Astrocyte (in vitro differentiated cells and primary cell): ENCODE results near the gene GID8. TPM values are rescaled to one million over a fixed set of nuclear protein-coding genes. Genes with fewer than 3 reads are reported as not detected.

Experiments
- DNase-seq: peaks from one replicate; pipeline ENCODE4 v3.0.0-alpha.2; 2010; ENCODE audit warnings: low read depth
- FAIRE-seq: peaks from 2 replicates; lab custom pipeline; 2011; peaks lifted over from hg19 to GRCh38; lab: Jason Lieb, UNC
- H2AFZ ChIP-seq: 2 replicates; pipeline ENCODE4 v1.6.0; 2012; ENCODE audit warnings: low read depth, low read length, inconsistent platforms
- H3K27ac ChIP-seq: 2 replicates; pipeline ENCODE4 v1.5.1; 2011; ENCODE audit warnings: low read depth, low read length, inconsistent platforms
- H3K27me3 ChIP-seq: 2 replicates; pipeline ENCODE4 v1.6.0; 2011; ENCODE audit warnings: low read length, inconsistent platforms; ENCODE audit not compliant: insufficient read depth
- H3K36me3 ChIP-seq: 2 replicates; pipeline ENCODE4 v1.5.1; 2011; ENCODE audit warnings: low read length, inconsistent platforms; ENCODE audit not compliant: insufficient read depth
- H3K4me1 ChIP-seq: 2 replicates; pipeline ENCODE4 v1.5.1; 2011; ENCODE audit warnings: low read length, inconsistent platforms; ENCODE audit not compliant: insufficient read depth
- H3K4me2 ChIP-seq: 2 replicates; pipeline ENCODE4 v1.6.0; 2012; ENCODE audit warnings: low read length, inconsistent platforms
- H3K4me3 ChIP-seq: 2 replicates; pipeline ENCODE4 v1.5.1; 2011; ENCODE audit warnings: low read depth, mild to moderate bottlenecking, low read length, inconsistent platforms; ENCODE audit not compliant: insufficient read depth
- H3K79me2 ChIP-seq: 2 replicates; pipeline ENCODE4 v1.6.0; 2012; ENCODE audit warnings: mild to moderate bottlenecking, low read length, inconsistent platforms; ENCODE audit not compliant: insufficient read depth
- H3K9ac ChIP-seq: 2 replicates; pipeline ENCODE4 v1.6.0; 2012; ENCODE audit warnings: mild to moderate bottlenecking, low read length, inconsistent platforms
- H3K9me3 ChIP-seq: 2 replicates; pipeline ENCODE4 v1.5.1; 2012; ENCODE audit warnings: low read depth, mild to moderate bottlenecking, low read length, inconsistent platforms; ENCODE audit not compliant: insufficient read depth
- H4K20me1 ChIP-seq: 2 replicates; pipeline ENCODE4 v1.6.0; 2012; ENCODE audit warnings: low read length, inconsistent platforms; ENCODE audit not compliant: insufficient read depth
- H3K27ac Mint-ChIP-seq: one replicate; pipeline ENCODE4 v1.8.0; 2021; ENCODE audit warnings: mild to moderate bottlenecking, mixed read lengths; ENCODE audit not compliant: unreplicated experiment
- H3K27me3 Mint-ChIP-seq: one replicate; pipeline ENCODE4 v1.8.0; 2021; ENCODE audit warnings: low read depth, mixed read lengths; ENCODE audit not compliant: unreplicated experiment
- H3K36me3 Mint-ChIP-seq: one replicate; pipeline ENCODE4 v1.8.0; 2021; ENCODE audit warnings: low read depth, mixed read lengths; ENCODE audit not compliant: unreplicated experiment
- H3K4me1 Mint-ChIP-seq: one replicate; pipeline ENCODE4 v1.8.0; 2021; ENCODE audit warnings: low read depth, mixed read lengths; ENCODE audit not compliant: unreplicated experiment
- H3K4me3 Mint-ChIP-seq: one replicate; pipeline ENCODE4 v1.8.0; 2021; ENCODE audit warnings: mild to moderate bottlenecking, moderate library complexity, mixed read lengths; ENCODE audit not compliant: unreplicated experiment
- H3K9me3 Mint-ChIP-seq: one replicate; pipeline ENCODE4 v1.8.0; 2021; ENCODE audit warnings: mild to moderate bottlenecking, mixed read lengths; ENCODE audit not compliant: unreplicated experiment
- CTCF ChIP-seq: IDR thresholded peaks from 2 replicates; pipeline ENCODE4 v1.5.1; 2011; ENCODE audit warnings: low read depth, mild to moderate bottlenecking, inconsistent platforms, low read length, moderate library complexity; ENCODE audit not compliant: insufficient read depth
- EZH2 ChIP-seq: IDR thresholded peaks from 2 replicates; pipeline ENCODE4 v1.6.1; 2012; ENCODE audit warnings: mild to moderate bottlenecking, low read length, inconsistent platforms; ENCODE audit not compliant: insufficient read depth
- total RNA-seq: library from RNA; stranded (reverse); gene quantifications from 2 replicates; pipeline ENCODE4 v1.2.1, GENCODE V29; 2021

GID8 gene
- total RNA-seq, 1 donor from 2014 or later, result 37.1 TPM

- no peak for DNase-seq
Observed at GRCh38 chr20:62918147-62918546, 19.8 kb upstream of the GID8 start.

GRCh38 chr20:62918831-62919230 is 19.1 kb upstream of the GID8 start:
- no peak overlapping the region for H3K4me3 Mint-ChIP-seq

More at GRCh38 chr20:62918147-62918546, 19.8 kb upstream of the GID8 start:
- no peak overlapping the region for H3K4me2 ChIP-seq
- peaks cover 53% of the 10 kb centered on the region for H3K4me1 Mint-ChIP-seq
- no peak overlapping the region for H3K27ac Mint-ChIP-seq
- no peak overlapping the region for H3K4me3 Mint-ChIP-seq
- H3K4me1 ChIP-seq, result peaks cover 20% of the 10 kb centered on the region
- no peak for FAIRE-seq
- peaks cover 100% of the 10 kb centered on the region for H3K79me2 ChIP-seq
- TF ChIP-seq CTCF (no peak), EZH2 (no peak)
- H3K9ac ChIP-seq, result no peak overlapping the region
- peaks cover 98% of the 10 kb centered on the region for H4K20me1 ChIP-seq
- no peak overlapping the region for H3K27ac ChIP-seq
- H3K4me3 ChIP-seq, result no peak overlapping the region
- H3K27me3 ChIP-seq, result no peaks in the 10 kb centered on the region
- peaks cover 6% of the 10 kb centered on the region for H3K36me3 ChIP-seq
- H3K9me3 ChIP-seq, result no peaks in the 10 kb centered on the region
- H3K27me3 Mint-ChIP-seq, result no peaks in the 10 kb centered on the region
- H3K9me3 Mint-ChIP-seq, result no peaks in the 10 kb centered on the region
- no peaks in the 10 kb centered on the region for H3K36me3 Mint-ChIP-seq
- H2AFZ ChIP-seq, result no peak overlapping the region

More at GRCh38 chr20:62918831-62919230, 19.1 kb upstream of the GID8 start:
- H3K4me3 ChIP-seq, result no peak overlapping the region
- H3K27ac ChIP-seq, result no peak overlapping the region
- H2AFZ ChIP-seq, result no peak overlapping the region
- Mint-ChIP-seq H3K9me3 (no peaks in the 10 kb centered on the region), H3K4me1 (peaks cover 54% of the 10 kb centered on the region), H3K27ac (no peak overlapping the region), H3K36me3 (no peaks in the 10 kb centered on the region), H3K27me3 (no peaks in the 10 kb centered on the region)
- H3K9ac ChIP-seq, result no peak overlapping the region
- DNase-seq (no peak), FAIRE-seq (no peak)
- H3K4me1 ChIP-seq, result peaks cover 27% of the 10 kb centered on the region
- H3K9me3 ChIP-seq, result no peaks in the 10 kb centered on the region
- peaks cover 98% of the 10 kb centered on the region for H4K20me1 ChIP-seq
- H3K4me2 ChIP-seq, result no peak overlapping the region
- no peaks in the 10 kb centered on the region for H3K27me3 ChIP-seq
- TF ChIP-seq EZH2 (no peak), CTCF (no peak)
- H3K36me3 ChIP-seq, result peaks cover 6% of the 10 kb centered on the region
- peaks cover 100% of the 10 kb centered on the region for H3K79me2 ChIP-seq
